Small intestine (tissue), 7 donors: ENCODE data around the gene C11orf68. TPM values are rescaled to one million over a fixed set of nuclear protein-coding genes. Genes with fewer than 3 reads are reported as not detected.
A peak's percentile ranks its signal among the peaks of the same experiment; 100 is the strongest.
"Not testable (repeated sequence)": the region's sequence is repeated elsewhere in the genome, so short reads cannot be mapped to it uniquely, and the experiment has no call there.

Experiments
- DNase-seq, 2 donors: peaks; one replicate each; pipeline versions ENCODE4 v3.0.0 to v3.0.0-alpha.2; 2013
- FAIRE-seq: peaks from 2 replicates; lab custom pipeline; 2012; peaks lifted over from hg19 to GRCh38; lab: Jason Lieb, UNC
- H3K27ac ChIP-seq, 3 donors: one replicate each; pipeline ENCODE4 v1.5.1; 2013; ENCODE audit warnings: low read length in 2 of 3, mild to moderate bottlenecking in 2 of 3, control low read depth in 1 of 3, inconsistent platforms in 1 of 3, low read depth in 1 of 3, moderate library complexity in 1 of 3
- H3K27me3 ChIP-seq, 3 donors: one replicate each; pipeline ENCODE4 v1.6.1; 2013; ENCODE audit warnings: low read length in 3 of 3, inconsistent platforms in 1 of 3; ENCODE audit not compliant: control insufficient read depth in 3 of 3, insufficient read depth in 3 of 3
- H3K36me3 ChIP-seq, 3 donors: one replicate each; pipeline ENCODE4 v1.6.1; 2013; ENCODE audit warnings: low read length in 3 of 3, inconsistent platforms in 1 of 3, low read depth in 1 of 3, mild to moderate bottlenecking in 1 of 3, moderate library complexity in 1 of 3; ENCODE audit not compliant: control insufficient read depth in 3 of 3, insufficient read depth in 2 of 3
- H3K4me1 ChIP-seq, 3 donors: one replicate each; pipeline ENCODE4 v1.6.1; 2013; ENCODE audit warnings: low read length in 2 of 3, inconsistent platforms in 1 of 3, low read depth in 1 of 3, mild to moderate bottlenecking in 1 of 3, moderate library complexity in 1 of 3; ENCODE audit not compliant: control insufficient read depth in 3 of 3, insufficient read depth in 2 of 3
- H3K4me3 ChIP-seq, 3 donors: one replicate each; pipeline ENCODE4 v1.5.1; 2013; ENCODE audit warnings: low read length in 3 of 3, control low read depth in 1 of 3, inconsistent platforms in 1 of 3, low read depth in 1 of 3, mild to moderate bottlenecking in 1 of 3, moderate library complexity in 1 of 3
- H3K9me3 ChIP-seq, 2 donors: one replicate each; pipeline ENCODE4 v1.6.1; 2013; ENCODE audit warnings: low read depth in 1 of 2, low read length in 1 of 2; ENCODE audit not compliant: control insufficient read depth in 2 of 2, insufficient read depth in 1 of 2
- WGBS, 3 donors: extraction: QIAGEN DNeasy Blood & Tissue Kit; methylation state at CpG; one replicate each; pipeline ENCODE4 v1.1.7; 2013; 5-methylcytosine and 5-hydroxymethylcytosine counted together
- polyA plus RNA-seq, 4 donors: library from polyadenylated mRNA; stranded (reverse) in 3 of 4; unstranded in 1 of 4; fragments of 200-250 nt in 3 of 4; fragments of 120-200 nt in 1 of 4; gene quantifications; one replicate each; pipeline versions ENCODE4 v1.2.1 to v1.2.3, GENCODE V29; 2013
- donor health status: healthy with polysubstance abuse.
- donor health status: control.
- donor health status: control.
- donor health status: Bipolar disorder and iron deficiency.
- donor health status: healthy.

The C11orf68 gene
- polyA plus RNA-seq, 4 donors, result 23.9 to 32.7 (median 26.9) TPM

DNA sequence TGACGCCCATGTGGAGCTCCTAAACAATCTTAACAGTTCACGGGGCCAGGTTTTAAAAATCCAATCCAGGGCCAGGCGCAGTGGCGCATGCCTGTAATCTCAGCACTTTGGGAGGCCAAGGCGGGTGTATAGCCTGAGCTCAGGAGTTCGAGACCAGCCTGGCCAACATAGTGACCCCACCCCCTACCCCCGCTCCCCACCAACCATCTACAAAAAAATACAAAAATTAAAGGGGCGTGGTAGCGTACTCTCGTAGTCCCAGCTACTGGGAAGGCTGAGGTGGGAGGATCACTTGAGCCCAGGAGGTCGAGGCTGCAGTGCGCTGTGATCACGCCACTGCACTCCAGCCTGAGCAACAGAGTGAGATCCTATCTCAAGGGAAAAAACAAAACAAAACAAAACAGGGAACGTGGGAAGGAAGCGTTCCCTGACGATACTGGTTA, 42.0 kb upstream of the C11orf68 start:
- peaks cover 3 to 12% (median 8%) of the 10 kb centered on the region in 3 donors for H3K4me1 ChIP-seq
- no peak for DNase-seq
- no peaks in the 10 kb centered on the region for H3K27me3 ChIP-seq
- no peak for FAIRE-seq
- H3K9me3 ChIP-seq, result no peaks in the 10 kb centered on the region
- 35 to 47% (median 39%) methylated on average over 16 of the region's 16 CpGs for WGBS, 3 donors
- H3K36me3 ChIP-seq, result peaks cover 7 to 23% (median 14%) of the 10 kb centered on the region in 3 donors
- H3K27ac ChIP-seq, result peak overlapping the region; percentile 74 to 97 (median 81)
- H3K4me3 ChIP-seq, result peak overlapping the region; percentile 51 to 99 (median 98)

DNA sequence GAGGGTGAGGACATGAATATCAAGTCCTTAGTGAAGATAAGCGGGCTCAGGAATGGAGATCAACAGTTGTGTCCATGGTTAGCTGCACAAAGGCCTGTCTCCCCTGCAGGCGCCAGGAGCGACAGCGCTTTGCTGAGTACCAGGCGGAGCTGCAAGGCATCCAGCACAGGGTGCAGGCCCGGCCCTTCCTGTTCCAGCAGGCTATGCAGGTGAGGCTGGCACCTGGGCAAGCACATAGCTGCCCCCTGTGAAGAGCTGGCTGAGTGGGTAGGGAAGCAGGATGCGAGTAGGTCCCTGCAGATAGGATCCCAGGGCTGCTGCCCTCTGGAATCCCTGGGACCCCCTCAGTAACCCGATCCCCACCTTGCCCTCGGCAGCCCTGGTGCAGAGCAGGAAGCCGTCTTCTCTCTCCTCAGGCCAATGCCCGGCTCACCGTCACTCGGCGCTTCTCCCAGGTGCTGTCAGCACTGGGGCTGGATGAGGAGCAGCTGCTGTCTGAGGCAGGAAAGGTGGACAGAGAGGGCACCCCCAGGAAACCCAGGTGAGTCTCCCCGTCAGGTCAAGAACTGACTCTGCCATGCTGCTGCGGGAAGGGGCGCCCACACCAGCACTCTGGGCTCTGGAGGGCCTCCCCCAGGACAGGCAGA, 40.0 kb upstream of the C11orf68 start:
- H3K27me3 ChIP-seq, result peaks cover 0 to 5% (median 0%) of the 10 kb centered on the region in 3 donors
- H3K4me3 ChIP-seq, result no peak overlapping the region
- H3K36me3 ChIP-seq, result peaks cover 0 to 3% (median 0%) of the 10 kb centered on the region in 3 donors
- H3K4me1 ChIP-seq, result peaks cover 3 to 12% (median 8%) of the 10 kb centered on the region in 3 donors
- no peak for DNase-seq
- 83 to 97% (median 89%) methylated on average over 17 of the region's 17 CpGs for WGBS, 3 donors
- no peak for FAIRE-seq
- H3K9me3 ChIP-seq, result no peaks in the 10 kb centered on the region
- no peak overlapping the region for H3K27ac ChIP-seq

DNA sequence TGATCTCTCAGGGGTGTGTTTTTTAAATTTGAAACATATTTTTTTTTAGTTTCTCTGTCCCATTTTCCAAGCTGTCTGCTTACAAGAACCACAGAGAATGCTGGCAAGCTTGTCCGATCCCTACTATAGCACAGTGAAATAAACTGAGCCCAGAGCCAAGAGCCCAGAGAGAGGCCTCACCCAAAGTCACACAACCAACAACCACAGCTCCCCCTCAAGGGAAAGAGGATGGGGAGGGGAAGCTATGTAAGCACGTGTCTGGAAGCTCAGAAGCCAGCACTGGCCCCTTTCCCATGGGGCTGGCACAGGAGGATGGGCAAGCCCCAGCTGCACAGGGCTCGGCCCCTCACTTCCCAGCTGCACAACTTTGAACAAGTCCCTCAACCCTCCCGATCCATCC, 39.4 kb upstream of the C11orf68 start:
- DNase-seq (no peak), FAIRE-seq (no peak)
- H3K4me1 ChIP-seq, result peaks cover 3 to 11% (median 8%) of the 10 kb centered on the region in 3 donors
- WGBS, 3 donors, result 72 to 81% (median 78%) methylated on average over 4 of the region's 4 CpGs
- H3K27ac ChIP-seq, result no peak overlapping the region
- no peak overlapping the region for H3K4me3 ChIP-seq
- peaks cover 0 to 5% (median 0%) of the 10 kb centered on the region in 3 donors for H3K27me3 ChIP-seq
- H3K36me3 ChIP-seq, result no peaks in the 10 kb centered on the region
- no peaks in the 10 kb centered on the region for H3K9me3 ChIP-seq

DNA sequence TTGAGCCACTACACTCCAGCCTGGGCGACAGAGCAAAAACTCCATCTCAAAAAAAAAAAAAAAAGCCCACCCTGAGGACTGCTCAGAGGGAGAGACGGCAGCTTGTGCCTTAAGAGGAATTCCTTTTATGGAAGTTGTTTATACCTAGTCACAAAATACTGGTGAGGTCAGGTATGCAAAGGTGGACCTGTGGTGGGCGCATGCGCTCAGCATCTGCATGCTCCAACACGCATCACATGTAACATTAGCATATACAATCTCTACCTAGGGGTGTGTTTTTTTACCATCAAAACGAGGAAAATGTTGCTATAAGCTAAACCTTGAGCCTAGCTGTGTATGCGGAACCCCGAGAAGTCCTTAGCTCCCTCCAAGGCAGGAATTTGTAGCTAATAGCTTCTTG, 35.9 kb upstream of the C11orf68 start:
- no peak for DNase-seq
- Histone ChIP-seq H3K4me1 (no peaks in the 10 kb centered on the region), H3K27me3 (peaks cover 0 to 5% (median 0%) of the 10 kb centered on the region in 3 donors), H3K9me3 (no peaks in the 10 kb centered on the region), H3K27ac (no peak overlapping the region), H3K4me3 (no peak overlapping the region), H3K36me3 (no peaks in the 10 kb centered on the region)
- 79 to 87% (median 83%) methylated on average over 8 of the region's 8 CpGs for WGBS, 3 donors
- no peak for FAIRE-seq

DNA sequence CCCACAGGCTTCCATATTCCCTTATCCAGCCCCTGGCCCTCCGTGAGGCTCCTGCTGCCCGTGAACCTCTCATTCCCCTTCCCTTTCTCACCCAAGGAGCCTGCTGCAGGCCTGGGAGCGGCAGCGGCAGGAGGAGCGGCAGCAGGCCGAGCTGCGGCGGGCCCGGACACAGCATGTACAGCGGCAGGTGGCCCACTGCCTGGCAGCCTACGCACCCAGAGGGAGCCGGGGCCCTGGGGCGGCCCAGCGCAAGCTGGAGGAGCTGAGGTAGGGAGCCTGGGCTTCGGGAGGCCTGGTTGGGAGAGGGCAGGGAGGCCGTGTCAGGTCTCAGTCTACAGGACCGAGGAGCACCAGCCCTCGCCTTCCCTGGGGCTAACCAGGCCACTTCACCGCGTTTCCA, 34.6 kb upstream of the C11orf68 start:
- Histone ChIP-seq H3K9me3 (no peaks in the 10 kb centered on the region), H3K4me1 (no peaks in the 10 kb centered on the region), H3K4me3 (no peak overlapping the region), H3K27ac (no peak overlapping the region), H3K36me3 (no peaks in the 10 kb centered on the region), H3K27me3 (peaks cover 0 to 5% (median 0%) of the 10 kb centered on the region in 3 donors)
- WGBS, 3 donors, result 91 to 95% (median 92%) methylated on average over 14 to 20 of the region's 20 CpGs
- no peak for DNase-seq
- no peak for FAIRE-seq

DNA sequence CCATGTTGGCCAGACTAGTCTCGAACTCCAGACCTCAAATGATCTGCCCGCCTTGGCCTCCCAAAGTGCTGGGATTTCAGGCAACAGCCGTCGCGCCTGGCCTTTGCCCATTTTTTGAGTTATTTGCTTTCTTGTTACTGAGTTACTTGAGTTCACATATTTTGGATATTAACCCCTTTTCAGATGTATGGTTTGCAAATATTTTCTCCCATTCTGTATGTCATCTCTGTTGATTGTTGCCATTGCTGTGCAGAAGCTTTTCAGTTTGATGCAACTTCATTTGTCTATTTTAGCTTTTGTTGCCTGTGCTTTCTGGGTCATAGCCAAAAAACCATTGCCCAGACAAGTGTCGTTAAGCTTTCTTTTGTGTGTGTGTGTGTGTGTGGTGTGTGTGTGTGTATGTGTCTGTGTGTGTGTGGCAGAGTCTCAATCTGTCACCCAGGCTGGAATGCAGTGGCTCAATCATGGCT, 33.2 kb upstream of the C11orf68 start:
- 18 to 49% (median 47%) methylated on average over 6 of the region's 6 CpGs for WGBS, 3 donors
- H3K36me3 ChIP-seq, result no peaks in the 10 kb centered on the region
- H3K4me1 ChIP-seq, result no peaks in the 10 kb centered on the region
- no peaks in the 10 kb centered on the region for H3K9me3 ChIP-seq
- FAIRE-seq, result no peak
- no peak overlapping the region for H3K4me3 ChIP-seq
- H3K27me3 ChIP-seq, result peaks cover 0 to 13% (median 0%) of the 10 kb centered on the region in 3 donors
- no peak overlapping the region for H3K27ac ChIP-seq
- no peak for DNase-seq

DNA sequence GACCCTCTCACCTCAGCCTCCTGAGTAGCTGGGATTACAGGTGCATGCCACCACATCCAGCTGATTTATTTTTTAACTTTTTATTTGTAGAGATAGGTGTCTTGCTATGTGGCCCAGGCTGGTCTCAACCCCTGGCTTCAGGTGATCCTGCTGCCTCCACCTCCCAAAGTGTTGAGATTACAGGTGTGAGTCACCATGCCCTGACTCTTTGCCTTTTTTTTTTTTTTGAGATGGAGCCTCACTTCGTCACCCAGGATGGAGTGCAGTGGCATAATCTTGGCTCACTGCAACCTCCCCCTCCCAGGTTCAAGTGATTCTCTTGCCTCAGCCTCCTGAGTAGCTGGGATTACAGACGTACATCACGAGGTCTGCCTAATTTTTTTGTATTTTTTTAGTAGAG, 32.8 kb upstream of the C11orf68 start:
- not testable (repeated sequence) for H3K27ac ChIP-seq, H3K4me1 ChIP-seq, FAIRE-seq, H3K36me3 ChIP-seq, H3K9me3 ChIP-seq, H3K4me3 ChIP-seq, DNase-seq
- 33 to 57% (median 46%) methylated on average over 3 of the region's 3 CpGs for WGBS, 3 donors
- peaks cover 0 to 16% (median 0%) of the 10 kb centered on the region in 3 donors for H3K27me3 ChIP-seq

DNA sequence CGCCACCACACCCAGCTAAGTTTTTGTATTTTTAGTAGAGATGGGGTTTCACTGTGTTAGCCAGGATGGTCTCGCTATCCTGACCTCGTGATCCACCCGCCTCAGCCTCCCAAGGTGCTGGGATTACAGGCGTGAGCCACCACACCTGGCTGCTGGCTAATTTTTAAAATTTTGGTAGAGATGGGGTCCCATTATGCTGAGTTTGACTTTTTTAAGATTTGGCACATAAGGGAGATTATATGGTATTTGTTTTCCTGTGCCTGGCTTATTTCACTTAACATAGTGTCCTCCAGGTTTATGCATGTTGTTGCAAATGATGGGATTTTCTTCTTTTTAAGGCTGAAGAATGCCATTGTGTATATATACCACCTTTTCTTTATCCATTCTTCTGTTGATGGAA, 31.8 kb upstream of the C11orf68 start:
- not testable (repeated sequence) for H3K4me1 ChIP-seq, H3K36me3 ChIP-seq, H3K4me3 ChIP-seq, FAIRE-seq, H3K9me3 ChIP-seq, H3K27ac ChIP-seq, DNase-seq
- 93 to 95% (median 94%) methylated on average over 5 of the region's 5 CpGs for WGBS, 3 donors
- peaks cover 0 to 16% (median 0%) of the 10 kb centered on the region in 3 donors for H3K27me3 ChIP-seq
